Stimulated activated naive CD4-positive, alpha-beta T cell (primary cell): ENCODE data around the gene VRK1.

Experiments used
- DNase-seq, 6 experiments: peaks; one replicate each; lab custom pipeline; 2025; lab: John Stamatoyannopoulos, UW

Gene VRK1

DNA sequence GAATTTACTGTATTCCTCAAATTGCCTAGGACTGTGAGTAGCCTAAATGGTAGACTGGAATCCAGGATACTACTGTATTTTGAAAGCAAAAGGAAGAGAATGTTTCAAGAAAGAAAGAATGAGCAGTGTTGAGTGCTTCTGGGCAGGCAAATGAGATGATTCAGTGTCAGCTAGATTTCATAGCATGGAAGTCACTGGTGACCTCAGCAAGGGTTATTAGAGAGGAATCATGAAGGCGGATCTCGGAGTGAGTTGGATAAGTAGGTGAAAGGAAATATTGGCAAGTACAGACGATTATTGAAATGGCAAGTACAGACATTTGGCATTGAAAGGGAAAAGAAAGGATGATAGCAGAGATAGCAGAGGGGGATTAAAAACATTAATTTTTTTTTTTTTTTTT lies 27.1 kb downstream of the VRK1 start:
- no peak for DNase-seq

DNA sequence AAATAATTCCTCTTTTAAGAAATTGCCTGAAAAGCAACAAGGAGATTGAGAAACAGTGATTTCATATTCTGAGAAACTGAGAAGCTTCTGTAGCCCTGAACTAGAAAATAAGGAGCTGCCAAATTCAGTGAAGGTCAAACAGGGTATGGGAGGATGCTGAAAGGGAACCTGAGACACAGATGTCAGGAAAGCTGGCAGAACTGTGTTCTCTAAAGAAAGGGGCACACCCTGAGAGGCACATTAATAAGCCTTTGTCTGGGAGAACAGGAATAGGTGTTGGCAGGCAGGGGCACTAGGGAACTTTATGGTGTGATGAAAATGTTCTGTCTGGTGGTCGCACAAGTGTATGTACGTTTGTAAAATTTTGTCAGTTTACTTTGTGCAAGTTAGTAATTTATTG lies 29.6 kb downstream of the VRK1 start:
- DNase-seq = no peak

DNA sequence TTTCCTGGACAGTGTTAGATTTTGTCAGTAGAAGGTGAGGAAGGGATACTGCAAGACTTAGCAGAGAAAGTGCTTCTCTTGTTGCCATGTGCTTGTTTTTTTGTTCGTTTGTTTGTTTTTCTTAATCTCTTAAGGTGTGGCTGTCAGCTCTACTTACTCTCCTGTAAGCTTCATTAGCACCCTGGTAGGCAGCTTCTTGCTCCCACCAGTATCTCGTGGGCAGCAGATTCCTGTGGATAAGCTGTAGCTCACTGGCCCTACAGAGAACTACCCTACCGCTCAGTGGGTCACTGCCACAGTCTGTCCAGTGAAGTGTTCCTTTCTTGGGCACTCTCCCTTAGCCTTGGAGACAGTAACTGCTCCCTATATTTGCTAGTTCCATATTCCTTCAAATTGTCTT lies 30.1 kb downstream of the VRK1 start:
- no peak for DNase-seq

DNA sequence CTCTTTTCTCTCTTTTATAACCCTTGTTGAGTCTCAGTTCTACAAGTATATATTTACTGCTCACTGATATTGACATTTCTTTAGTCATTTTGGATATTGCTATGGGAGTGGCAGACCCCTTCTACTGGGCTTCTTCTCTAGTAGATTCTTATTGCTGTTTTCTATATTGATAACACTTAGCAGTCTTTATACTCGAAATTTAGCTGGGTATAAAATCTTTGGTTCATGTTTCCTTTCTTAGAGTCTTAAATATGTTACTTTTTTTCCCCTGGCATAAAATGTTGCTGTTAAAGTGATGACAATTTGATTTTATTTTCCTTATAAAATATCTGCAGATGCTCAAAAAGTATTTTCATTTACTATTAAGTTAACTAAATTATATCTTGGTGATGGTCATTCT lies 32.6 kb downstream of the VRK1 start:
- DNase-seq = no peak

DNA sequence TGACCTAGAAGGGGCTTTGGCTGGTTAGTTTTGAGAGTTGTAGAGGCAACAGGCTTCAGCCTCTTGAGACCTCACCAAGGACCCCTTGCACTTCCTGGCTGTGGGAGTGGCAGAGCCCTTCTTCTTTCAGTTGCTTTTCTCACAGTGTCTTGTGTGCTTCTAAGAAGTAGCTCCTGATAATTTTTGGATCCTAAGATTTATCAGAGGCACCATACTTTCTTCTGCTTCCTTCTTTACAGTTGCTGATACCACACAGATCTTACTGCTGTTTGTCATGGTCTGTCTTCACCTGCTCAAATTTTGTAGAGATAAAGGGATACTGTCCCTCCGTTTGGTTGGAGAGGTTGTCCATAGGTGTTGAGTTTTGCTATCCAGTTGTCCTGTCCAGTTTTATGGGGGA lies 33.8 kb downstream of the VRK1 start:
- DNase-seq = no peak

DNA sequence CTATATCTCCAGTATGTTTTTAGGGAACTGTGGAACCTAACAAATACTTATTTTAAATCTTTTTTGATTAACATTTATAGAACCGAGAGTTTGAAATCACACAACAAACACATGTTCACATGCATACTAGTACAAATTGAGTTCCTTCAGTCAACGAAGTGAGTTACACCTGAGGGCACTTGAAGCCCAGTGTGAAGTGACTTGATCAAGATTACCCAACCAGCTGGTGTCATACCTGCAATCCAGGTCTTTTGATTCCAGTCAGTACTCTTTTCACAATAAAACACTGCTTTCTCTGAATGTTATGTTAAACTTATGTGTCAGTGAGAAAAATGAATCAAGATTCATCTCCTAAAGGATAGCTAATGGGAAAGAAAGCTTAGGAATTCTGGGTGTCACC lies 35.2 kb downstream of the VRK1 start:
- DNase-seq = no peak

DNA sequence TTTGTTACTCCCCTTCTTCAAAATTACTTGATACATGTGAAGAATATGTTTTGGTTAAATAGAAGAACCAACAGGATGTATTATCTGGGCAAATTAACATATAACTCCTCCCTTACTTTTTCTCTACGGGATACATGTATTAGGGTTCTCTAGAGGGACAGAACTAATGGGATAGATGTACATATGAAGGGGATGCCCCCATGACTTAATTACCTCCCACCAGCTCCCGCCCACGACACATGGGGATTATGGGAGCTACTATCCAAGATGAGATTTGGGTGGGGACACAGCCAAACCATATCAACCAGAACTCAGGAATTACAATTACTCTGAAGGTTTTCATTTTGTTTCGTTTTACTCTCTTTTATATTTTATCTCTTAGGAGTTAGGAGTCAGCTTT lies 41.3 kb downstream of the VRK1 start:
- no peak for DNase-seq

DNA sequence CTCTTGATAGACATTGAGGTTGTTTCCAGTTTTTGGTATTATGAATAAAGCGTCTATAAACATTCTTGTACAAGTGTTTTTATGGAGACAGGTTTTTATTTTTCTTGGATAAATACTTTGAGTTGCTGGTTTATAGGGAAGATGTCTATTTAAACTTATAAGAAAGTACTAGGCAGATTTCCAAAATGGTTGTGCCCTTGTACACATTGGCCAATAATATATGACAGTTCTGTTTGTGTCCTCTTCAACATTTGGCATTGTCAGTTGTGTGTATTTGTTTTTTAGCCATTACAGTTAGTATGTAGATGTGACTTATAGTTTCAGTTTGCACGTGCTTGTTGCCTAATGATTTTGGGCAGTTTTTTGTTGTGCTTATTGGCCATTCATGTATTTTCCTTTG lies 42.1 kb downstream of the VRK1 start:
- no peak for DNase-seq

DNA sequence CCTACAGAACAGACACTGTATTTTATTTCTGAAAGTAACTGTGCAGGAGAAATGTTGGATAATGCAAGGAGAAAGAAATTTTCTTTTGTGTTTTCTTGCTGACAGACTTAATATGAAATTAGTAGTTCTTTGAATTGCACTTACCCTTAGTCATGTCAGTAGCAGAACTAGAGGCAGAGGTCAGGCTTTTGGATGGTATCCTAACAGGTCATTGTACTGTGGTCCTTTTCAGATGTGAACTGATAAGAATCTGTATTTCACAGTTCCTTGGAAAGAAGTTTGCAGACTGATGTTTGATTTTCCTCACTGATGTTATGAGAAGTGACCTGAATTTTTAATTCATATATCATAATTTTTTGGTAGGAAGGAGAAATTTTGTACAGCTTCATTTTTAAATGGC lies 46.0 kb downstream of the VRK1 start:
- DNase-seq = no peak

DNA sequence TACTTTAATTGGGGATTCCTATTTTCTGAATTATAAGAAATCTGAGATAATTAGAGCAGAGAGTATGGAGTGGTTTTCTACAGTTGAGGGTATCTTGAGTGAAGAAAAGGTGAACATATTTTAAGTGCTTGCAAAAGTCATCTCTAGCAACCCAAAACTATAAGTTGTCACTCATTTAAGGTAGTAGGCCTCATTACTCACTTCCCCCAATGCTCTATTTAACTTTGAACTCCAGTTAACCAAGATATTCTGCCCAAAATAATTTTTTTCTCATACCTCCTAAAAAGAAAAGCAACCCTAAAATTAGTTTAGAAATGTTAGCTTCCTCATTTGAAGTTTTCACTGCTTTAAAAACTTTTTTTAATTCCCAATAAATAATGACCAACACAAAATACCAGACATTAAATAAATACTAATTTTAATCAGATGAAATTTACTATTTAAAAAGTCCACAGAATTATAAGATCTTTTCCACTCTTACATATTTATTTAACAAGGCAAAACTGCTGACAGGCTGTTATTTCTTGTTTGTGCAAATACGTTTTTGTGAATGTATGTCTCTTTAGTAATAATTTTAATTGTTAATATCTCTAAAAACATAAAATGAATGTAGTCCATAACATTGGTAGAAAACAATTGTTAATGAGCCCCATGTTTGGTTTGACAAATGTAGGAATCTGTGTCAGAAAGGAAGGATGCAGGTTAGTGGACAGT lies 47.8 kb downstream of the VRK1 start:
- DNase-seq = no peak

DNA sequence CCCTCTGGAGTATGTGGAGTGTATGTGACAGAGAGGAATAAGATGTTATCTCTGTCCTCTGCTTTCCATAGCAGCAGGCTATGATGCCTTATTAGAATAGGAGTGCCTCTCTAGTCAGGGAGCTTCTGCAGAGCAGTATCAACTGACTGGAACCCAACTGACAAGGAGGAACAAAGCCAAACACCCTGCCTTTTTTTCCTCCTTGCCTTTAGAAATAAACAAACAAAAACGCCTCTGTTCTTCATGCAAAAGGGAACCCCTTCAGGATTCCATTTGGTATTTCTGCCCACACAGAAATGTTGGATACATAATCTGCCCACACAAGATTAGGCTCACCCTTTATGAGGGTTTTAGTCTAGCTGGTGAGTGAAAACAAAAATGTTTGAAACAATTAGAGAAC lies 50.3 kb downstream of the VRK1 start:
- no peak for DNase-seq

DNA sequence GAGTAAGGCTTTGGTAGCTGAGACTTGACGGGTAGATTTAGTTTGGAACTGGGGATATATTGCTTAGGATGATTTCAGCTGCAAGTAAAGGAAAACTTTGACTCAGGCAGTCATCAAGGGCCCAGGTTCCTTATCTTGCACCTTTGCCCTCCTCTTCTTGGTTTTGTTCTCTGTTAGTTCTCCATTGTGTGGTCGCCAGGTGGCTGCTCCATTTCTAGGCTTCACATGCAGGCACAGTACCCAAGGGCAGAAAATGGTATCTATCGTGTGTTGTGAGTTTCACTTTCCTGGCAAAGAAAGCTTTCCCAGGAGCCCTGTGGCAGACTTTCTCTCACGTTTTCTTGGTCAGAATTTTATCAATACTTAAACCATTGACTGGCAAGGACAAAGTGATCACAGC lies 50.8 kb downstream of the VRK1 start:
- no peak for DNase-seq

DNA sequence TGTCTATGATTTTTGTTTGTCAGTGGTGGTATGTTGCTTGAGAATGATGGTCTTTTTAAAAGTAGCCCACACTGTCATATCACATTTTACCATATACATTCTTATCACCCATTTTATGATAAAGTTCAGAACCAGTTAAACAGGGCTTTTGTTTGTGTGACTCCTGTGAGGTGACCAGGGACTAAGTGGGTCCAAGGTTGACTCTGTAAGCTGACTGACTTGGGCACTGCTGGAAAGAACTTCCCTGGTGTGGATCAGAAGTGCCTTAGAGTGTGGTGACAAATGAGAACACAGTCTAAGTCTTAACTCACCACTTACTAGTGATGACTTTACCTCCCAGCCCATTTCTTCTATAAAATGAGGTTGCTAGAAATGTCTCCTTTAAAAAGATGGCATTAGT lies 52.6 kb downstream of the VRK1 start:
- DNase-seq = no peak

DNA sequence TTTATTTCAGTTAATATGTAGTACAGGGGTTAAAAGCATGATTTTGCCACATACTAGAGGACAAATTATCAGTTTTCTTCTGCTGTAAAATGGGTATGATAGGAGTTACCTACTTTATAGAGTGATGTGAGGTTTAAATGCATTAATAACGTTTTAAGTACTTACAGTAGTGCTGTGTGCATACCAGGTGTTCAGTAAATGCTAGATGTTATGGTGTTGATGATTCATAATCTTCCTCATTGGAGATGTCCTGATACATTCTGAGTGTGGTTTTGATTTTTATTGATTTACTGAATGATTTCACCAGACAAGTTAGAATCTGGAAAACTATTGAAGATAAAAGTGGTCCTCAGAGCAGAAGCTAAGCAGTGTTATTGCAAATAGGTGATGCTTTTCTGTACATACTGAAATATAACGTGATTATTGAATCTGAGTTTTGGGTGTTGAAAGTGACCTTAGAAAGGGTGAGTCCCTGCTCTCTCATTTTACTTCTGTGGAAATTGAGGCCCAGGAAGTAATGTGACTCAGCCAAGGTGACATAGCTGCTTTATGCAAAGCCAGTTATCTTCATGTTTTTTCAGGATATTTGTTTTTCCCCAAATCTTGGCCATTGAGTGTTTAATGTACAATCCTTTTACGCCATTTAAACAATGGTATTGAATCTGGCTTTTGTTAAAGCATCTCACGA lies 54.7 kb downstream of the VRK1 start:
- no peak for DNase-seq

DNA sequence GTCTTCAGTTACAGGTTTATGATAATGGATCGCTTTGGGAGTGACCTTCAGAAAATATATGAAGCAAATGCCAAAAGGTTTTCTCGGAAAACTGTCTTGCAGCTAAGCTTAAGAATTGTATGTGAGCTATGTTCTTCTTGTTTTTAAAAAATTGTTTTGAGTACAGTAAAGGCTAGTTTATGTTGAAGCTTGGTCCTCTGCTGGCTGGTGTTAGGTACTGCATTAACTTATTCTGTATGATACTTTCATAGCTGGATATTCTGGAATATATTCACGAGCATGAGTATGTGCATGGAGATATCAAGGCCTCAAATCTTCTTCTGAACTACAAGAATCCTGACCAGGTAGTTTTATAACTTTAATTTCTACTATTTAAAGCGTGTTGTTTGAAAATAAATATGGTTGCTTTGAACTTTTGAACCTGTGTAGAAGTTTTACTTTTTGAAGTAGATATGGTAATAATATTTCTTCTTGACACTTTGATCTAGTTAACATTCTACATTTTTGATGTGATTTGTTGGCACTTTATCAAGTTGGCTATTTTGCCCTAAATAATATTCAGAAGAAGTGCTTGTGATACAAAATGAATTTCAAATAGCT lies 55.7 kb downstream of the VRK1 start:
- peak in 2 of 6 experiments; percentile 11 to 30 for DNase-seq

DNA sequence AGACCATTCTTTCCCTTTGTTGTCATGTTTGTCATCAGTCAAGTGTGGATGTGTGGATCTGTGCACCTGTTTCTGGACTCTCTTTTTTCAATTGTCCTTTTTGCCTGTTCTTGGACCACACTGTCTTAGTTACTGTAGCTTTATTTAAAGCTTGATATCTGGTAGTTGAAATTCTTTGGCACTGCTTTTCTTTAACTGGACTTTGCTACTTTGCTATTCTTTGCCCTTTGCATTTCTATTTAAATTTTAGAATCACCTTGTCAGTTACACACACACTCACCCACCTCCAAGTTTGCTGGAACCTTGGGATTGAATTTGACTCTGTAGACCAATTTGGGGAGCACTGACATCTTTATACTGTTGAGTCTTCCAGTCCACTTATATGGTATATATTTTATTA lies 61.5 kb downstream of the VRK1 start:
- DNase-seq = no peak

DNA sequence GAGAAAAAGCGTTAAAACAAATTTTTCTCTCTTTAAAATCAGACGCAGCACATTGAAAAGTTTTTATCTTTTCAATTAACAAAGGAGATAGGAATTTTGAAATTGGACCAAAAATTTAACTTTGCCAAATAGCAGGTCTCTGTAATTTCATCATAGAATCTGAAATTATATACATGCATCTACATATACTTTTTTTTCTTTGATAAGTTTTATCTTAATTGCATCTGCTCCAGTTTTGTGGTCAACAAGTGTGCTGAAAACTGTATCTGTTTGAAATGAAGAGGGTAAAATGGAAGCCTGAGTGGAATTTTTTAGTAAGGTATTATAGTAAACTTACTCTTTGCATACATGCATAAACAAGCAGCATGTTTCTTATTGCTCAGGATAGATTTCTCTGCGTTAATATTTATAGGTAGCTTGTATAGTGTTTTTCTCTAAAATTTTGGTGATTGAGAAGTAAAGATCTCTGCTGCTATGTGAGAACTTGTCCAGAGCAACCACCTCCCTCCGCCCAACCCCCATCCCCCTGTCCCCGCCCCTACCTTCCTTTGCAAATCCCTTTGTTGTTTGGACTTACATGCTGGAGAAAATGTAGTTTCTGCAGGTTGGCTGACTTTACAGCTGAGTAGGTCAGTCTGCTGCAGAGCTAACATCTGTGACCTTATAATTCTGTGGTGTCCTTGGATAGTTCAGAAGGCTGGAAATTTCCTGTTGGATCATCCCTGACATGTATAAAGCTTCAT lies 64.6 kb downstream of the VRK1 start:
- no peak for DNase-seq

DNA sequence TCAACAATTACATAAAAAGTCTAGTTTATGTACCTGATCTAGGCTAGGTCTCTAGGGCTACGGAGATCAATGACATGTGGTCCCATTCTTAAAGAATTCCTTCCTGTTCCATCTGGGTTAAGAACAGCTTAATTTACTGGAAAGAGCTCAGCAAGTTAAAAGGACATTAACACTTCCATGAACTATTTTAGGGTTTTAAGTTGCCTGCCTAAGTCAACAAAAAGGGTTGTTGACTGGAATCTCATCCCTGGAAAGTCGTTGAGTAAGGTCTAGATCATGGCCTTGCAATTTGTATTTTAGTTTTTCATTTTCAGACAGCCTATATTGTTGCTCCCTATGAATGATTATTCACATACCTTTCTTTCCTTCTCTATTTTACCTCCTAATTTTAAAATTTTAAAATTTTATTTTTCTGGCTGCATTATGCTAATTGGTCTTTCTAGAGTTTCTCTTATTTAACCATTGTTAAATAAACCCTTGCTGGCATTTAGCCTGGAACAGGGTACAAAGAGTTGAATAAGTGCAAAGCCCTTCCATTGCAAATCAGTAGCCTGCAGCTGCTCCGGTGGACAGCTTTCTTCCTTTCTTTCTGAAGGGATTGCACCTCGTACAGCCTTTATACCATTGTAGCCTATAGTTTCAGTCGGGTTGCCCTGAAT lies 66.3 kb downstream of the VRK1 start:
- DNase-seq = no peak

DNA sequence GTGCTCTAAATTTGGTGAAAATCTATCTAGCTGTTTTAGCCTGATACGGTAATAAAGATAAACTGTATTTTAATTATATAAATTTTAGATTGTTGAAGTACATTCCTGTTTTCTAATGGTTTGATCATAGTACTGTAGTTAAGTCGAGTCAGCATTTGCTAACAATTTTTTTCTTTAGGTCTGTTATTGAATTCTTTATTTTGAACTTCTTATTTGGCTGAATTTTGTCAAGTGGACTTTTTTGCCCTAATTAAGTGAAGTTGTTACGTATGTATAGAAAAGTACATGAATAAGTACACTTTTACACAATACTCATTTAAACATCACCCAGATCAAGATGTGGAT lies 66.8 kb downstream of the VRK1 start:
- DNase-seq = no peak

DNA sequence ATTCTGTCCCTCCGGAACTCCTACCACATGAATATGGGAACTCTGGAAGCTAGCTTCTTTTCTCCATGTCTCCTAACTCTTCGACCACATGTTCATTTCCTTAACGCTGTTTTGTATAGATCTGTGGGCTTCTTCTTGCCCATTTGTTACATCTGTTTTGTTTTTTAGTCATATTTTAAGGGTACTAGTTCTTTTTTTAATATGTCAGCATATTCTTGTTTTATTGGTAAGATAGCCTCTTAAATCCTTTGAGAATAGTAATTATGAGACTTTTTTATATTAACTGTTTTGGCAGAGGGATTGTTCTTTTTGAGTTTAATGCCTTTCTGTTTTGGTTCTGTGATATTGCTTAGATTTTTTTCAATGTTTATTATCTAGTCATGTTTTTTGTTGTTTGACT lies 70.5 kb downstream of the VRK1 start:
- no peak for DNase-seq

DNA sequence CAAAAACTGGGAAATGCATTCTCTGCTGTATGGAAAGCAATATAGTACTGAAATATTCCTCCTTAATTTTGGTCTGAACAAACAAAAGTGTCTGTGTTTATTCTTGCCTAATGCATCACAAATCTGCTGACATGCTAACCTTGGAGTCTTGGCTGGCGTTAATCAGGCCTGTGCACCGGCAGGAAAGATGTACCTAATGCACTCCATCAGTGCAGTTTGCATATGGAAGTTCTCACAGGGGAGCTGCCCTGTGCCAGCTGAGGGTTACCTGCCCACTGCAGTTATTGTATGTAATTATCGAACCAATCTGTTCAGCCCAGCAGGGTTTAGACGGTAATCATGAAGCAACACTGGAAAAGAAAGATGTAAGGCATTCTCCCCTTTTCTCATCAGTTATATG lies 76.9 kb downstream of the VRK1 start:
- DNase-seq = no peak

DNA sequence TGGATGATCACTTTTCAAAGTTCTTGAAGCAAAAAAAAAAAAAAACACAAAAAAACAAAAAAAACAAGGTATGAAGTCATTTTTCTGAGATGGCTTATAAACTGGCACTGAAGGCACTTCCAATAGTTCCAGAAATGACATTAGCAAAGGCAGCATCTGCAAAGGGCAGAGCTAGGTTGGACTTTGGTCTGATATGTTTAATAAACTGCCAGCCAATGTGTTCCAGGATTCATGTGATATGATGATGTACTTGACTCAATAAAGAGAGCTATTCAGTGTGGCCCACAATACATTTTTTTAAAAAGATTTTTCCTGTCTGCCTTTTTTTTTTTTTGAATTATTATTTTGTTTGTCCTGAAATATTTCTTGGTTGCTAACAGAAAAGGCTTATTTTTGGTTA lies 79.6 kb downstream of the VRK1 start:
- no peak for DNase-seq

DNA sequence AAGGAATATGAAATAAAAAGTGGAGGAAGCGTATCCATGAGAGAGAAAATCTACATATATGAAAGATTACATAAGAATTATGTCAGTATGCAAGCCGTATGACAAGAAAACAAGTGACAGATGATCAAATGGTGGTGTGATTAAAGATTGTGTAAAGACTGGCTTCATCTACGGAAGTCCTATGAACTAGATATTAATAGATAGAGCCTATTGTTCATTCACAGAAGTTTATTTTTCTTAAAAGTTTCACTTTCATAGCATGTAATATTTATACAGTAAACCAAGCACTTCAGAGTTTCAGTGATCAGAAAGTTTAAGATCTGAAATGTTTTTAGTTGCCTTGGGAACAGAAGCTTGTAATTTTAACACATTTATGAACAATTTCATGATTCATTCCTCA lies 84.5 kb downstream of the VRK1 start:
- no peak for DNase-seq
